Dermis microvascular lymphatic vessel endothelial cell (primary cell): Measurements from ENCODE around the gene CCT3. TPM values are rescaled to one million over a fixed set of nuclear protein-coding genes. Genes with fewer than 3 reads are reported as not detected.
A peak's percentile ranks its signal among the peaks of the same experiment; 100 is the strongest.
"Not testable (repeated sequence)": the region's sequence is repeated elsewhere in the genome, so short reads cannot be mapped to it uniquely, and the experiment has no call there.

Source experiments
- DNase-seq, 2 donors: peaks; one replicate each; pipeline versions ENCODE4 v3.0.0 to v3.0.0-alpha.2; 2010; ENCODE audit warnings: low read depth in 2 of 2
- total RNA-seq: library from RNA; depleted of rRNA; stranded (reverse); fragments of >200 nt; gene quantifications from 2 replicates; pipeline ENCODE4 v1.2.1, GENCODE V29; 2014

Gene CCT3
- total RNA-seq, 1 donor from 2014 or later: 559 TPM

DNA sequence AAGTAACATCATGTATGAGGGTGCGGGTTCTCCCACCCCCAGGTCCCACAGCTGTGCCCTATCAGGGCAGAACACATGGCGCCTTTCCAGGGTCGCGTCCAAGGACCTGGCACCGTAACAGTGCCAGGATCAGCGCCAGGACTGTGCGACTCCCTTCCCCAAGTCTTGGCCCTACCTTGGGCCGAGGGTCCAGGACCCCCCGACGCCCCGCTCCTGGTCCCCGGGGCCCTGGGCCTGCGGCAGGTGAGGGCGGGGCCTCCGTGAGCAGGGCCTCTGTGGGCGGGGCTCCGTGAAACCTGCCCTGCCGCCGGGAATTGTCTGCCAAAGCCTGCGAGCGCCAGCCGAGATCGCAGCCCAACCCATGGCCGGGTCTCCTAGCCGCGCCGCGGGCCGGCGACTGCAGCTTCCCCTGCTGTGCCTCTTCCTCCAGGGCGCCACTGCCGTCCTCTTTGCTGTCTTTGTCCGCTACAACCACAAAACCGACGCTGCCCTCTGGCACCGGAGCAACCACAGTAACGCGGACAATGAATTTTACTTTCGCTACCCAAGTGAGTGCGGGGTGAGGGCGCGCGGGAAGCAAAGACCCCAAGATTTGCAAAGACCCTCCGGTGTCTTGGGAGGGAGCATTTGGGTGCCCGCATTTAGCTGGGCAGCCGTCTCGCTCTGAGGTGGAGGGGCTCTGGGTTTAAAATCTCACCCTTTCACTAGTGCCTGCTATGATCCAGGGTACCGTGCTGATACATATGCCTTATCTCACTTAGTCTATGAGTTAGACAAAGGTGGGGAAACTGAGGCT is 31.0 kb upstream of the CCT3 start, which contains the start of gene RHBG:
RHBG (plus strand) TSS at position 323 of the 796 bp plus-strand sequence; CDS start at position 362, 39 bp downstream.
- DNase-seq: peak in 1 of 2 donors; percentile 26

DNA sequence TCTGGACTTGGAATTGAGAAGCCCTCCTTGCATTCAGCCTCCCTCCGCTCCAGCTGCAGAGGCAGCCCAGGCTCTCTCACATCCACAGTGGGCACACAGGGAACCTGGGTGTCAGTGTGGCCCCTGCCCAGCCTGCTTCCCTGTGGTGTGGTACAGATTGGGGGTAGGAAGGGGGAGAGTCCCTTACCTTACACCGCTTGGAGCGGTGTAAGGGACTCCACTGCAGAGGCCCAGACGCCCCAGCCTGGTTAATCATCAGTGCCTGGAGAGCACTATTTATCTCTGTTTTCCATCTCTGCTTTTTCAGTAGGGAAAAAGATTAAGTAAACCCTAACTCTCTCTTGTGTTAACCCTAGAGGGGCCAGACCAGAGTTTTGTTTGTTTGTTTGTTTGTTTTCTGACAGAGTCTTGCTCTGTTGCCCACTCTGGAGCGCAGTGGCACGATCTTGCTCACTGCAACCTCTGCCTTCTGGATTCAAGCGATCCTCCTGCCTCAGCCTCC is 30.1 kb upstream of the CCT3 start:
- no peak for DNase-seq

DNA sequence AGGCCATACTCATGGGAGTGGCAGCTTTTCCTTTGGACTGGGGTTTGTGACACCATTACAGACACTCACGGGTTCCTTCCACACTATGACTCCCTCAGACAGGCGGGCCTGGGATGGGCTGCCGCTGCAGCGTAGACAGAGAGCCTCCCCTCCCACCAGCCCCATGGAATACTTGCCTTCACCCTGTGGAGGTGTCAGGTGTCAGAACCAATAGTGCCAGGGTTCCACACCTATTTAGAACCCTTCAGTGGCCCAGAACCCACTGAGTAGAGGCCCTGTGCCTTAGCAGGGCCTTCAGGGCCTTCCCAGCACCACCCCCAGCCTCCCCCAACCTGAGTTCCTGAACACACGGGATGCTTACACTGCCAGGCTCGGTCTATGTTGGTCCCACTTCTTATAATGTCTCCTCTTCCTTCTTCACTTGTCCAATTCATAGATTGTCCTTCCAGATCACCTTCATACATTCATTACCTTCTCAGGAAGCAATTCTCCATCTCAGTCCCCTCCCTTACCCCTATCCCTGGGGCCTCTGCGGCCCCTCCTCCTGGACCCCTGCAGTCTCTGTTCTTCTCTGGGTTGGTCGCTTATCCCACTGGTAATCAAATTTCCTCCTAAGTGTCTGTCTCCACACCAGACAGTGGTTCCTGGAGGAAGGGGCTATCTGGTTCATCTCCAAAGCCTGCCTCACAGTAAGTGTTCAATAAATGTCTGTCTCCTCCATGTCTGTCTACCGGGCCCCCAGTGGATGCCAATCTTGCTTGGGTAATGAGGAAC is 29.5 kb upstream of the CCT3 start:
- no peak for DNase-seq

DNA sequence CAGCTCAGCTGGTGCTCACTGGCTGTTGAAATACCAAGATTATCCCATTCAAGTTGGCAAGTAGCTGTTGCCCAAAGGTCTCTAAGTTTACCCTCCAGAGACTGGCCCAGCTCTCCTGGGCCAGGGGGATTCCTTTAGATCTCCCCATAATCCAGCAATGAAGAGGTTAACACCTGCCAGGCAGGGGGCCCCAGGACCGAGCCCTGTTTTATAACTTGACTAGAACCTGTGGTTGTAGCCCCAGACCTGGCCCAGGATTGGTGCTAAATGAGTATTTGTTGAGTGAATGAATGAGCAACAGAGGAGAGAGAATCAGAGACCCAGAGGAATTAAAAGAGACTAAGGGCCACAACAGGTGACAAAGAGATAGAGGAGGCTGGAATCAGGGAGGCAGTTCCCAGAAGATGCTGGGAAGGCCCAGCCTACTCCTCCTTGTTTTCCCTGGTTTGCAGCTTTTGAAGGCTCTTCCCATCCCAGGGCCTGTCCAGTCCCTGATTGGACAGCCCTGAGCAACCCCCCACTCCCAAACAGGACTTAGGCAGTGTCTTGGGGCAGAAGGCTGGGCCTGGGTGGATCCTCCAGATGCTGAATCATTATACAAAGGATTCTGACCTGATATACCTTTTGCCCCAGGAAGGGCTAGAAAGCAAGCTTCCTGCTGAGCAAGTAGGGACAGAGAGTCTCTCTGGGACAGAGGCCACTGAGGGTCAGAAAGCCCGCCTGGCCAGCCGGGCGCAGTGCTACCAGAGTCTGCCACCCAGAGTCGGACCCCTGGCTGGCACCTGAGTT is 28.5 kb upstream of the CCT3 start:
- no peak for DNase-seq

DNA sequence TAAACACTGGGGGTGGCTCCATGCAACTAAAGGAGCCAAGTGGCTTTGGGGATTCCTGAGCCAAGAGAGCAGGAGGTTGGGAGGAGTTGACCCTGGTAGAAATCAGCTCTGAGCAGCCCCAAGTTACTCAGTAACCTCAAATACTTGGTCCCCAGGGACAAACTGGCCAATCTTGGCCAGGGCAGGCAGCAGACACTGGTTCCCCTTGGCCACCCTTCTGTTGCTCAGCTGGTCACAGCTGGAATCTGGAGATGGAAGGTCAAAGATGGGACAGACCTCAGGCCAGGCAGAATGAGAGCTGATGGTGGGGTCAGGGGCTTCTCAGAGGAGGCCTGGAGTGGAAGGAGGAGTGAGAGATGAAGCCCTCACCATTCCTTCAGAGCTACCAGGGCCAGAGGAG is 27.7 kb upstream of the CCT3 start:
- DNase-seq: no peak

DNA sequence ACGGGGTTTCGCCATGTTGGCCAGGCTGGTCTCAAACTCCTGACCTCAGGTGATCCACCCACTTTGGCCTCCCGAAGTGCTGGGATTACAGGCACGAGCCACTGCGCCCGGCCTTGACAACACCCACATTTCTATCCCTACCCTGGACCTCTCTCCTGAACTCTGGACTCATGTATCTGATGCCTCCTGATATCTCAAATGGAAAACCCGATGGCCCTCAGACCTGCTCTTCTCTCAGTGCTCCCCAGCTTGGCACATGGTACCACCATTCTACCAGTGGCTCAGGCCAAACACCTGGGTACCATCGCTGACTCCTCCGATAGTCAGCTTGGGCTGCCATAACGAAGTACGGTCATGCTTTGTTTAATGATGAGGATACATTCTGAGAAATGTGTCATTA is 22.4 kb upstream of the CCT3 start:
- DNase-seq: no peak

DNA sequence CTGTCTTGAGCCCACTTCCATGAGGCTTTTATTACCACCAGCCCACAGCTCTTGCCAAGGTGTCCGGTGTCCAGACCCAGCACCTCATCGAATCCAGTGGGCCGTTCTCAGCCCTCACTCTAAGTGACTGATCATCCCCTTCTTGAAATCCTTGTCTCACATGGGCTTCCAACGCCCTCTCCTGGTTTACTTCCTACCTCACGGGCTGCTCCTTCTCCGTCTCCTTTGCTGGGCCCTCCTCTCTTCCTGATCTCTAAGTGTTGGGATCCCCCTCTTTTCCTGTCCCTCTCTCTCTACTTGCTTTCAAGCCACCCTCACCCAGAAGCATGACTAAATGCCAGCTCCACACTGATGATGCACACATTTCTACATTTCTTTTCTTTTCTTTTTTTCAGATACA is 21.9 kb upstream of the CCT3 start:
- peak in 1 of 2 donors; percentile 17 for DNase-seq

DNA sequence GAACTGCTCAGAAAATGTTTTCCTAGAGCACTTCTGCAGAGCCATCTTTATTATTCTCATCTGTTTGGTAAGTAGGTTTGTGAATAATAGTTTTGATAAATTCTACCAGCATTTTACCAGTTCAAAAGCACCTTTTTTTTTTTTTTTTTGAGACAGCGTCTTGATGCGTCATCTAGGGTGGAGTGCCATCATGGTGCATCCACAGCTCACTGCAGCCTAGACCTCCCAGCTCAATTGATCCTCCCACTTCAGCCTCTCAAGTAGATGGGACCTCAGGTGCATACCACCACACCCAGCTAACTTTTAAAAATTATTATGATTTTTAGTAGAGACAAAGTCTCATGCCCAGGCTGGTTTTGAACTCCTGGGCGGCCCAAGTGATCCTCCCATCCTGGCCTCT is 21.2 kb upstream of the CCT3 start:
- no peak for DNase-seq

DNA sequence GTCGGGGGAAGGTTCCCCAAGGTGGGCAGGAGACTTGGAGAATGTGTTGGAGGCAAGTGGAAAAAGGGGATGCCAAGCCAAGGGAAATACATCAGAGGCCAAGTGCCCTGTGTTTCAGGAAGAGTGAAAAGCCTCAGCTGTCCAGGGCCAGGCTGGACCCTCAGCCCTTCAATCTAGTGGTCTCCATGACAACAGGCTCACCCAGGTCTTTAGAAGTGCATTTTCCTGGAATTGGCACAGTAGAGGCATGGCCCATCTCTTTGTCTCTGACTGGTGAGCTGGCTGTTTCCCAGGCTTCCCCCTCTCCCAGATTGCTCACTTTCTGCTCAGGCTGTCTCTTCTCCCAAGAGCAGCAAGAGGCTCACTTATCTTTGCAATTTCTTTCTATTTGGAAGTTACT is 20.5 kb upstream of the CCT3 start:
- no peak for DNase-seq

DNA sequence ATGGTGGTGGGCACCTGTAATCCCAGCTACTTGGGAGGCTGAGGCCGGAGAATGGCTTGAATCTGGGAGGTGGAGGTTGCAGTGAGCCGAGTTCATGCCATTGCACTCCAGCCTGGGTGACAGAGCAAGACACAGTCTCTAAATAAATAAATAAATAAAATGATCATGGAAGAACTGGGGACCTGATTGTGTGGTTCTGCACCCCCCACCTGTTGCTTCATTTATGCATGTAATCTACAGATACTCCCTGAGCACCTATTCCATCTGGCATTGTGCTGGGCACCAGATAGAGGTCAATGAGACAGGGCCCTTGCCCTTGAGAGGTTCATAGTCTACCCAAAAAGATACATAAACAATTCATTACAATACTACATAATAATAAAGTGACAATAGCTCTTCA is 19.9 kb upstream of the CCT3 start:
- no peak for DNase-seq

DNA sequence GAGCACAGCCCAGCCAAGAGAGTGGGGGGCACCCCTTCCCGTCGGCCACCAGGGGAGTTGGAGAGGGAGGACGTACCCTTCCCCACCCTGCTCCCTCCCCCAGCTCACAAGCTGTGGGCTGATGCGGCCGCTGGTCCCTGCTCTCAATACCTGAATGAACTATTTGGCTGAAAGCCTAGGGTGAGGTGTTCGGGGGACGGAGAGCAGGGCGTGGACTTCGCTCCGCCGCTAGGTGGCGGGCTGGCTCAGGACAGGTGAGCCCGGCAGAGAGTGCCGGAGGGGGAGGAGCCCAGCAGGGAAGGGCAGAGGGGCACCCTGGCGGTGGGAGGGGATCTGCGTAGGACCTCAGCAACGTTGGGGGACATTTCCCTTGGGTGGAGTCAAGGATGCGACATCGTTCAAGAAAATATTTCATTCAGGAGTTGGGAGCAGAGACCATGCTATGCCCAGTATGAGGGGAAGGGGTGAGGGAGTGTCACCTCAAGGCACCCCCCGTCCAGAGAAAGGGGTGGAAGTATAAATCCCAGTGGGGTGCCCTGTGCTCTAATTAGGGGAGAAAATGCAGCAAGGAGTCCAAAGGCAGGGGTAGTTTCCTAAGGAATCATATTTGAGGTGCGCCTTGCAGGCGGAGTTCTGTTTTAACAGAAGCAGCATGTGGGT is 18.9 kb upstream of the CCT3 start:
- DNase-seq: peak in 1 of 2 donors; percentile 34

DNA sequence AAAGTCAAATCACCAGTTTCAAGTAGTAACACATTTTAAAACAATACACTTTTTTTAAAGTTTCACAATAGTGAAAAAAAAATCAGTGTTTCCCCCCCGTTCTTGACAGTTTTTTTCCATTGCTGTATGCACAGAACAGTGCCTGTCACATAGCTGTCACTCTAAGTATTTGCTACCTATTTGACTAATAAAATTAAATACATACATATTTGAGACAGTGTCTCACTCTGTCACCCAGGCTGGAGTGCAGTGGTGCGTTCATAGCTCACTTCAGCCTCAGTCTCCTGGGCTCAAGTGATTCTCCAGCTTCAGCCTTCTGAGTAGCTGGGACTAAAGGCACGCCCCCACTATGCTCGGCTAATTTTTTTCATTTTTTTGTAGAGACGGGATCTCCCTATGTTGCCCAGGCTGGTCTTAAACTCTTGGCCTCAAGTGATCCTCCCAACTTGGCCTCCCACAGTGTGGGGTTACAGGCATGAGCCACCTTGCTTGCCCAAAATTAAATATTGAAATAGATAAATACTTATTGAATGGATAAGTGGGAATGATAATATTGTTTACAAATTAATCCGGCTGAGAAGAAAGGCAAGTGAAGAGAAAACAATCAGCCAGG is 18.3 kb upstream of the CCT3 start:
- no peak for DNase-seq

DNA sequence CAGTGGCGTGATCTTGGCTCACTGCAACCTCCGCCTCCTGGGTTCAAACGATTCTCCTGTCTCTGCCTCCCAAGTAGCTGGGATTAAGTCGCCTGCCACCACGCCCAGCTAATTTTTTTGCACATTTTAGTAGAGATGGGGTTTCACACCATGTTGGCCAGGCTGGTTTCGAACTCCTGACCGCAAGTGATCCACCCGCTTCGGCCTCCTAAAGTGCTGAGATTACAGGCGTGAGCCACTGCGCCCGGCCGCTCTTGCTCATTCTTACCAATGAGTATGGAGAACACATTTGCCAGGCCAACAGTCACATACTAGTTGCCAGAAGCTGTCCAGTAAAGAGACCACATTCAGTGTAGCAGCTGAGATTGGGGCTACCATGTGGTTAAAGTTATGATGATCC is 14.4 kb upstream of the CCT3 start:
- not testable (repeated sequence) for DNase-seq

DNA sequence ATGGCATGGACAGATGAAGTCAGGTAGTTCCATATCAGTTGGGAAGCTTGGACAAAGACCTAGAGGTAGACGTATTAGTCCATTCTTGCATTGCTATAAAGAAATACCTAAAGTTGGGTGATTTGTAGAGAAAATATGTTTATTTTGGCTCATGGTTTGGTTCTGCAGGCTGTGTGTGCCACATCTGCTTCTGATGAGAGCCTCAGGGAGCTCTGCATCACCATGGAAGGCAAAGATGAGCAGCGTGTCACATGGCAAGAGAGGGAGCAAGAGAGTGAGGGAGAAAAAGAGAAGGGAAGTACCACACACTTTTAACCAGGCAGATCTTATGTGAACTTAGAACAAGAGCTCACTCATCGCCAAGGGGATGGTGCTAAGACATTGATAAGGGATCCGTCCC is 9.2 kb upstream of the CCT3 start:
- DNase-seq: no peak

DNA sequence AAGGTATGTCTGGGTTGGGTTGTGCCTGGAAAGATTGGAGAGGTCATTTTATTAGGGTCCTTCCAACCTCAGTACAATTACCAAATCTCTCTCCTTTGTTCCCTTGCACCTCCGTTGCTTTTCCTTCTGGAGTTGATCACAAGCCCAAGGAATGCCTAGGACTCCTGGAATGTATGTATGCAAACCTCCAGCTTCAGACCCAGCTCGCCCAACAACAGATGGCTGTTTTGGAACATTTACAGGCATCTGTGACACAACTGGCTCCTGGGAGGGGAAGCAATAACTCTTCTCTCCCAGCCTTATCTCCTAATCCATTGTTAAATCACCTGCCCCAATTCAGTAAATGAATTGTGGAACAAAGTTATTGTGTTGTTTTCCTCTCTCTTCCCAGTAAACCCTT is 8.5 kb upstream of the CCT3 start:
- no peak for DNase-seq

DNA sequence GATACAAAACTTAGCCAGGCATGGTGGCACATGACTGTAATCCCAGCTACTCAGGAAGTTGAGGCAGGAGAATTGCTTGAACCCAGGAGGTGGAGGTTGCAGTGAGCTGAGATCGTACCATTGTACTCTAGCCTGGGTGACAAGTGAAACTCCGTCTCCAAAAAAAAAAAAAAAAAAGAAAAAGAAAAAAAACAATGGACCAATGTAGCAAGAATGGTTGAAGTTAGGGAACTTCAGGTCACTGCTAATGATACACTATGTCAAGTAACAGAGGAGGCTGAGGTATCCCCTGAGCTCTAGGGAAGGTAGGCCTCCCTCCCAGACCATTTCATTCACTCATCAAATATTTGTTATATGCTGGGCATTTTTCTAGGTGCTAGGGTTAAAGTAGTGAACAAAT is 7.9 kb upstream of the CCT3 start:
- not testable (repeated sequence) for DNase-seq

DNA sequence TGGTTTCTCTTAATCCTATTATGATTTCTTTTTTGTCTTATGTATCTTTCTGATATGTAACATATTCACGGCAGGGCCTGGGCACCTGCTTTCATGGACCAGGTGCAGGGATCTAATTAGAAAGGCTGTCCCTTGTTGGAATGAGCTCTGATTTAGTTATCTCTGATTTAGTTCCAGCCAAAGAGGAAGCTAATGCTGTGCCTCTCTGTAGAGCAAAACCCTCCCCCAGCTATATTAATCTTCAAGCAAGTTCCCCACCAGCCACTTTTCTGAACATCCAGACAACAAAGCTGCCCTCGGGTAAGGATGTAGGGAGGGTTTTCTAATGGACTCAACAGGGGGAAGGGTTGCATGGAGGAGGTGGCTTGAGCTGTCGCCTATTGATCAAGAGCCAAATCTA is 6.3 kb upstream of the CCT3 start:
- no peak for DNase-seq

DNA sequence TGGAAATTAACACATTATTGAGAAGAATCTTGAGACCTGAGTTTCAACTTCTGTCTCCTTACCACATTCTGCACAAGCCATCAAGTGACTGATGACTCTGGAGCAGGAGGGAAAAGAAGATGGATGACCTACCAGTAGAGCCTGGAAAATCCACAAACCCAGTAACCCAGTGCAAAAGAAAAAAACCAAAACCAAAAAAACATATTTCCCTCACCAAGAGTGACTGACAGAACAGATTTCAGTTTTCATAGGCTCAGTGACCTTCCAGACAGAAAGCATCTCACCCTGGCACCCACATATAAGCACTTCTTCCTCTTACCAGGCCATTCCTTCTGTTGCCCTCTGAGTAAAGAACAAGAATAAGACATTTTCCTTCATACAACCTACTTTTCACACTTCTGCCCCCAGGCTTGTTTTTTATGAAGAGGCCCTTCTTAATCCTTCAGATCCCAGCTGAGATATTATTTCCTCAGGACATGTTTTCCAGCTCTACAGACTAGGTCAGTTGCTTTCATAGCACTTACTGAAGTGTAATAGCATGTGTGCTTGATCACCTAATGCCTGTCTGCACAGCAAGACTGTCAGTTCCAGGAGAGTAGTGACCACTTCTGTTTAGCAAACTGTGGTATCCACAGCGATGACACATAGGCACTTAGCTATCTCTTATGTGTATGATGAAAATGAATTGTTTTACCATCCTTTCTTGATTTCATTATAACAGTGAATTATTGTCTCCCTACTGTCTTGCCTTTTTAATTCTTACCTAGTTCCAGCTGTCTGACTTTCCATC is 4.3 kb upstream of the CCT3 start:
- no peak for DNase-seq

DNA sequence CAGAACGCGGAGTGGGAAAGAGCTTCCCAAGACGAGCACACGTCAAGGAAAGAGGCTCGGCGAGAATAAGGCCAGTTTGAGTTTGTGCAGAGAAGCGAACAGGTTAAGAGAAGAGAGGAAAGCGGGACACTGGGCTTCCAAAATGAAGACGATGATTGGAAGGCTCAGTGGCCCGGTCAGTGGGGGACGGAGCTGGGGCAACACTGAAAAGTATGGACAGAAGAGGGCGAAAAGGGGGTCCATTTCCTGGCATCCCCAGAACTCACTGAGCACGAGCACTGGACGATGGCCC is 258 bp downstream of the CCT3 start:
- DNase-seq: no peak
